SK-N-SH (cell line): ENCODE results near the gene BTNL8.
"Not testable (repeated sequence)": the region's sequence is repeated elsewhere in the genome, so short reads cannot be mapped to it uniquely, and the experiment has no call there.

Experiments used
- FOSL2 ChIP-seq: IDR thresholded peaks from 2 replicates; pipeline ENCODE4 v1.4.0; 2012; ENCODE audit warnings: low read depth, mild to moderate bottlenecking, moderate library complexity, borderline replicate concordance
- FOXM1 ChIP-seq: IDR thresholded peaks from 2 replicates; pipeline ENCODE4 v1.4.0; 2012; ENCODE audit warnings: low read depth, mild to moderate bottlenecking
- GABPA ChIP-seq: IDR thresholded peaks from 2 replicates; pipeline ENCODE4 v1.4.0; 2012; ENCODE audit warnings: low read depth, mild to moderate bottlenecking
- POLR2AphosphoS5 ChIP-seq: IDR thresholded peaks from 2 replicates; pipeline ENCODE4 v1.6.1; 2012; ENCODE audit warnings: low read depth, low read length
- TAF1 ChIP-seq: IDR thresholded peaks from 2 replicates; pipeline ENCODE4 v1.6.1; 2012; ENCODE audit warnings: low read depth, mild to moderate bottlenecking, low read length, moderate library complexity, borderline replicate concordance
- TEAD4 ChIP-seq: IDR thresholded peaks from 2 replicates; pipeline ENCODE4 v1.4.0; 2012; ENCODE audit warnings: mild to moderate bottlenecking, borderline replicate concordance; ENCODE audit not compliant: insufficient read depth
- YY1 ChIP-seq: IDR thresholded peaks from 2 replicates; pipeline ENCODE4 v1.4.0; 2012; ENCODE audit warnings: low read depth, mild to moderate bottlenecking
- TF ChIP-seq, protein P1 (sequence below): fragments of 200-600 bp; sonication (generic); IDR thresholded peaks from 2 replicates; pipeline ENCODE4 v1.6.1; 2017; ENCODE audit warnings: antibody characterized with exemption, mild to moderate bottlenecking, moderate library complexity
- TF ChIP-seq, protein P2 (sequence below): IDR thresholded peaks from 2 replicates; pipeline ENCODE4 v1.4.0; 2012; ENCODE audit warnings: low read depth, borderline replicate concordance

DNA sequence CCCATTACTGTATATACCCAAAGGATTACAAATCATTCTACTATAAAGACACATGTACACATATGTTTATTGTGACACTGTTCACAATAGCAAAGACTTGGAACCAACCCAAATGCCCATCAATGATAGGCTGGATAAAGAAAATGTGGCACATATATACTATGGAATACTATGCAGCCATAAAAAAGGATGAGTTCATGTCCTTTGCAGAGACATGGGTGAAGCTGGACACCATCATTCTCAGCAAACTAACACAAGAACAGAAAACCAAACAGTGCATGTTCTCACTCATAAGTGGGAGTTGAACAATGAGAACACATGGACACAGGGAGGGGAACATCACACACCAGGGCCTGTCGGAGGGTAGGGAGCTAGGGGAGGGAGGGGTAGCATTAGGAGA, 3.6 kb upstream of the BTNL8 start:
- TF ChIP-seq, protein P1, sequence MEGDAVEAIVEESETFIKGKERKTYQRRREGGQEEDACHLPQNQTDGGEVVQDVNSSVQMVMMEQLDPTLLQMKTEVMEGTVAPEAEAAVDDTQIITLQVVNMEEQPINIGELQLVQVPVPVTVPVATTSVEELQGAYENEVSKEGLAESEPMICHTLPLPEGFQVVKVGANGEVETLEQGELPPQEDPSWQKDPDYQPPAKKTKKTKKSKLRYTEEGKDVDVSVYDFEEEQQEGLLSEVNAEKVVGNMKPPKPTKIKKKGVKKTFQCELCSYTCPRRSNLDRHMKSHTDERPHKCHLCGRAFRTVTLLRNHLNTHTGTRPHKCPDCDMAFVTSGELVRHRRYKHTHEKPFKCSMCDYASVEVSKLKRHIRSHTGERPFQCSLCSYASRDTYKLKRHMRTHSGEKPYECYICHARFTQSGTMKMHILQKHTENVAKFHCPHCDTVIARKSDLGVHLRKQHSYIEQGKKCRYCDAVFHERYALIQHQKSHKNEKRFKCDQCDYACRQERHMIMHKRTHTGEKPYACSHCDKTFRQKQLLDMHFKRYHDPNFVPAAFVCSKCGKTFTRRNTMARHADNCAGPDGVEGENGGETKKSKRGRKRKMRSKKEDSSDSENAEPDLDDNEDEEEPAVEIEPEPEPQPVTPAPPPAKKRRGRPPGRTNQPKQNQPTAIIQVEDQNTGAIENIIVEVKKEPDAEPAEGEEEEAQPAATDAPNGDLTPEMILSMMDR, result not testable (repeated sequence)
- not testable (repeated sequence) for TF ChIP-seq TEAD4, FOXM1, GABPA, TAF1, FOSL2, YY1, POLR2AphosphoS5
- TF ChIP-seq, protein P2, sequence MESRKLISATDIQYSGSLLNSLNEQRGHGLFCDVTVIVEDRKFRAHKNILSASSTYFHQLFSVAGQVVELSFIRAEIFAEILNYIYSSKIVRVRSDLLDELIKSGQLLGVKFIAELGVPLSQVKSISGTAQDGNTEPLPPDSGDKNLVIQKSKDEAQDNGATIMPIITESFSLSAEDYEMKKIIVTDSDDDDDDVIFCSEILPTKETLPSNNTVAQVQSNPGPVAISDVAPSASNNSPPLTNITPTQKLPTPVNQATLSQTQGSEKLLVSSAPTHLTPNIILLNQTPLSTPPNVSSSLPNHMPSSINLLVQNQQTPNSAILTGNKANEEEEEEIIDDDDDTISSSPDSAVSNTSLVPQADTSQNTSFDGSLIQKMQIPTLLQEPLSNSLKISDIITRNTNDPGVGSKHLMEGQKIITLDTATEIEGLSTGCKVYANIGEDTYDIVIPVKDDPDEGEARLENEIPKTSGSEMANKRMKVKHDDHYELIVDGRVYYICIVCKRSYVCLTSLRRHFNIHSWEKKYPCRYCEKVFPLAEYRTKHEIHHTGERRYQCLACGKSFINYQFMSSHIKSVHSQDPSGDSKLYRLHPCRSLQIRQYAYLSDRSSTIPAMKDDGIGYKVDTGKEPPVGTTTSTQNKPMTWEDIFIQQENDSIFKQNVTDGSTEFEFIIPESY, result not testable (repeated sequence)
